Measurements from ENCODE around the gene PSENEN. TPM values are rescaled to one million over a fixed set of nuclear protein-coding genes. Genes with fewer than 3 reads are reported as not detected.

The PSENEN gene
- polyA plus RNA-seq, 1 donor (not counting 4 experiments of a cell fraction or from before 2014, with no cell fraction given): 36.2 TPM

- dilution Hi-C loops (cut with MboI; ENCODE audit: extremely low pct_ligation_motif_present, low sequenced_read_pairs): no loop called here
- Histone ChIP-seq H4K20me1 (ENCODE audit: control insufficient read depth, extremely low read depth, insufficient read depth, low read length) (no peaks in the 10 kb centered on the region), H3K9me1 (ENCODE audit: control insufficient read depth, extremely low read depth, insufficient read depth, low read length) (no peaks in the 10 kb centered on the region), H3K9me3 (ENCODE audit: control insufficient read depth, low read depth, low read length) (no peaks in the 10 kb centered on the region), H3K27me3 (ENCODE audit: control insufficient read depth, extremely low read depth, insufficient read depth, low read length) (no peaks in the 10 kb centered on the region), H3K79me2 (ENCODE audit: control insufficient read depth, insufficient read depth, low read length) (peaks cover 13% of the 10 kb centered on the region), H3K9ac (ENCODE audit: control insufficient read depth, extremely low read depth, insufficient read depth, low read length) (no peak overlapping the region), H3K27ac (ENCODE audit: control insufficient read depth, insufficient read depth, low read length) (no peak overlapping the region), H3K4me2 (ENCODE audit: control insufficient read depth, extremely low read depth, insufficient read depth, low read depth, low read length) (no peak overlapping the region), H3K36me3 (ENCODE audit: control insufficient read depth in 2 of 2, extremely low read depth in 1 of 2, insufficient read depth in 2 of 2, low read length in 2 of 2) (peaks cover 69 to 74% of the 10 kb centered on the region in 2 experiments), H3K4me3 (ENCODE audit: control insufficient read depth in 2 of 3, extremely low read depth in 1 of 3, insufficient read depth in 2 of 3, low read depth in 1 of 3, low read length in 3 of 3) (no peak overlapping the region), H2AFZ (ENCODE audit: control insufficient read depth, low read length) (no peak overlapping the region), H3K4me1 (ENCODE audit: control insufficient read depth, extremely low read depth, insufficient read depth, low read length) (no peaks in the 10 kb centered on the region)
- no peak for DNase-seq (ENCODE audit: low read depth, low spot score)
- TF ChIP-seq EZH2 (IDR thresholded peaks at IDR 0.05; ENCODE audit: low read length) (no peak), CTCF (optimal IDR thresholded peaks at IDR 0.05 in 1 of 3, IDR thresholded peaks at IDR 0.05 in 1 of 3, conservative IDR thresholded peaks at IDR 0.05 in 1 of 3; ENCODE audit: extremely low read depth in 1 of 3, insufficient read depth in 2 of 3, low read length in 3 of 3) (no peak)
- no peak for FAIRE-seq
These were observed 18.1 kb upstream of the PSENEN start for GRCh38 chr19:35727053-35727955.

GRCh38 chr19:35727956-35728706 is 17.3 kb upstream of the PSENEN start:
- Histone ChIP-seq H3K9me1 (ENCODE audit: control insufficient read depth, extremely low read depth, insufficient read depth, low read length) (no peaks in the 10 kb centered on the region), H3K27me3 (ENCODE audit: control insufficient read depth, extremely low read depth, insufficient read depth, low read length) (no peaks in the 10 kb centered on the region), H4K20me1 (ENCODE audit: control insufficient read depth, extremely low read depth, insufficient read depth, low read length) (no peaks in the 10 kb centered on the region), H3K36me3 (ENCODE audit: control insufficient read depth in 2 of 2, extremely low read depth in 1 of 2, insufficient read depth in 2 of 2, low read length in 2 of 2) (peaks cover 62 to 72% of the 10 kb centered on the region in 2 experiments), H3K4me3 (ENCODE audit: control insufficient read depth in 2 of 3, extremely low read depth in 1 of 3, insufficient read depth in 2 of 3, low read depth in 1 of 3, low read length in 3 of 3) (no peak overlapping the region), H3K9me3 (ENCODE audit: control insufficient read depth, low read depth, low read length) (no peaks in the 10 kb centered on the region), H3K27ac (ENCODE audit: control insufficient read depth, insufficient read depth, low read length) (no peak overlapping the region), H3K4me1 (ENCODE audit: control insufficient read depth, extremely low read depth, insufficient read depth, low read length) (no peaks in the 10 kb centered on the region), H3K4me2 (ENCODE audit: control insufficient read depth, extremely low read depth, insufficient read depth, low read depth, low read length) (no peak overlapping the region), H3K9ac (ENCODE audit: control insufficient read depth, extremely low read depth, insufficient read depth, low read length) (no peak overlapping the region), H3K79me2 (ENCODE audit: control insufficient read depth, insufficient read depth, low read length) (peaks cover 5% of the 10 kb centered on the region), H2AFZ (ENCODE audit: control insufficient read depth, low read length) (no peak overlapping the region)
- no peak for TF ChIP-seq CTCF (optimal IDR thresholded peaks at IDR 0.05 in 1 of 3, IDR thresholded peaks at IDR 0.05 in 1 of 3, conservative IDR thresholded peaks at IDR 0.05 in 1 of 3; ENCODE audit: extremely low read depth in 1 of 3, insufficient read depth in 2 of 3, low read length in 3 of 3)
- TF ChIP-seq EZH2 (IDR thresholded peaks at IDR 0.05; ENCODE audit: low read length): no peak
- dilution Hi-C loops (cut with MboI; ENCODE audit: extremely low pct_ligation_motif_present, low sequenced_read_pairs): no loop called here
- FAIRE-seq (no peak), DNase-seq (ENCODE audit: low read depth, low spot score) (no peak)

Data from keratinocyte (primary cell).